IPS-11a (cell line): Measurements from ENCODE around the gene VPS52.
"Not testable (repeated sequence)": the region's sequence is repeated elsewhere in the genome, so short reads cannot be mapped to it uniquely, and the experiment has no call there.

Experiments
- H3K4me3 ChIP-seq: one replicate; pipeline ENCODE4 v1.5.1; 2013; ENCODE audit warnings: low read depth, low read length, control low read depth

VPS52 gene

DNA sequence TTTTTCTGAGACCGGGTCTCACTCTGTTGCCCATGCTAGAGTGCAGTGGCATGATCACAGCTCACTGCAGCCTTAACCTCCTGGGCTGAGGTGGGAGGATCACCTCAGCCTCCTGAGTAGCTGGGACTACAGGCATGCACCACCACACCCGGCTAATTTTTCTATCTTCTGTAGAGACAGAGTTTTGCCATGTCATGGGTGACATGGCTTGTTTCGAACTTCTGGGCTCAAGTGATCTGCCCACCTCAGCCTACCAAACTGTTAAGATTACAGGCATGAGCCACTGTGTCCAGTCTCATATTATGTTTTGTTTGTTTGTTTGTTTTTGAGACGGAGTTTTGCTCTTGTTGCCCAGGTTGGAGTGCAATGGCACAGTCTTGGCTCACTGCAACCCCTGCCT, 13.5 kb upstream of the VPS52 start:
- H3K4me3 ChIP-seq: not testable (repeated sequence)

DNA sequence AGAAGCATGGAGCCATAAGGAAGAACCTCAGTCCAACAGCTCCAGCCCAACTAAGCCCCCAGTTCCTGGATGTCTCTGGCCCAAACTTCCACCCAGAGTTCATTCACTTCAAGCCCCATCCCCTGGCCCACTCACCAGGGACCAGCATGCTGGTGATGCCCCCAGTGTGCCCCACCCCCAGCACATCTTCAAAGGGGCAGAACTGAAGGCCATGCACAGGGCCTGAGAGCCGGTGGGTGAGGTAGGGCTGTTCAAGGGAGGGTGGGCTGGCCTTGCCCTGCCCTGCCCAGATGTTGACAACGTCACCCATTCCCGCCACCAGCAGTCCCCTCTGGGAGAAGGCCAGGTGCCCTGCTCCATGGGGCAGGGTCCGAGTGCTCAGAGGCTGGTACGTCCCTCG, 8.9 kb upstream of the VPS52 start:
- H3K4me3 ChIP-seq: no peak overlapping the region

DNA sequence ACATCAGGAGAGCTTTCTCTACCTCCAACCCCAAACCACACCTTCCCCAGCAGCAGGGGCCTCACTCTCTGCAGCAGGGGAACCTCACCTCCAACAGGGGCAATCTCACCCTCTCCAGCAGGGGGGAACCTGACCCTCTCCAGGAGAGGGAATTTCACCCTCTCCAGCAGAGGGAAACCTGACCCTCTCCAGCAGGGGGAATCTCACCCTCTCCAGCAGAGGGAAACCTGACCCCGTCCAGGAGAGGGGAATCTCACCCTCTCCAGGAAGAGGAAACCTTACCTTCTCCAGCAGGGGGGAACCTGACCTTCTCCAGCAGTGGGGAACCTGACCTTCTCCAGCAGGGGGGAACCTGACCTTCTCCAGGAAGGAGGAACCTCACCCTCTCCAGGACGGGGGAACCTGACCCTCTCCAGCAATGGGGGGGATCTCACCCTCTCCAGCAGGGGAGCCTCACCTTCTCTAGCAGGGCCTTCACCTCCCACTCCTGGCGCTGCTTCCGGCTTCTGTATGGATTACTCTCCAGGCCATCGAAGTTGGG, 8.4 kb upstream of the VPS52 start:
- H3K4me3 ChIP-seq: no peak overlapping the region

DNA sequence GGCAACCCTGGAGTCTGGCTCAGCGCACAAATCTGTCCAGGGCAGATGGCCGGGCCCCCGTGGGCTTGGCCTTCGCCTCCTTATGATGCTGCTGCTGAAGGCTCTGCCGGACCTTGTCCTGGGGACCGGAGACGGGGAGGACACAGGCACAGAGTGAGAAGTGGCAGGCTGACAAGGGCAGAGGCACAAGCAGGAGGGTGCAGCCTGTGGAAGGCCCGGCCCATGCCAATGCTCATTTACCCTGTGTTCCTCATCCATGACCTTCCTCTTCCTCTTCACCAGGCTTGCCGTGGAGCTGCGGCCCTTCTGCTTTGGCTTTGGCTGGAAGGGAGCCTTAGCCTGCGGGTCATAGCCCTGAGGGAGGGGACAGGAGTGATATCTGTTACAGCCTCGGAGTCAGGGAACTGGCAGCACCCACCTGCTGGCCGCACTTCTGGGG, 7.6 kb upstream of the VPS52 start:
- H3K4me3 ChIP-seq: no peak overlapping the region

DNA sequence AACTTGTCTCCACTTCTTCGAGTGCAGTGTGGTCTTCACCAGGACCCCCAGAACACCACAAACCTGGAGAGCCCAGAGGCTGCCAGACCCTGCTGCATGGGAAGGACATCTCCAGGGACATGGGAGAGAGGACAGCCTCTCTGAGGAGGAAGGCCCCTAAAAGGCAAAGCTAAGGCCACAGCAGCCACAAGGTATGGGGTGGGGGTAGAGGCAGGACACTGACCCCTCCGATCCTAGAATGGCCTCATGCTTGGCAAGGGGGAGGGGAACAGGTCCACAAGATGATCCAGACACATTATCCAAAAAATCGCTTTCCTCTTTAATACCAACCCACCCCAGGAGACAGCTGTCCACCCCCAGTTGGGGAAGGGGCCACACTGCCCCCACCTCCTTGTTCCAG, 7.1 kb upstream of the VPS52 start:
- no peak overlapping the region for H3K4me3 ChIP-seq

DNA sequence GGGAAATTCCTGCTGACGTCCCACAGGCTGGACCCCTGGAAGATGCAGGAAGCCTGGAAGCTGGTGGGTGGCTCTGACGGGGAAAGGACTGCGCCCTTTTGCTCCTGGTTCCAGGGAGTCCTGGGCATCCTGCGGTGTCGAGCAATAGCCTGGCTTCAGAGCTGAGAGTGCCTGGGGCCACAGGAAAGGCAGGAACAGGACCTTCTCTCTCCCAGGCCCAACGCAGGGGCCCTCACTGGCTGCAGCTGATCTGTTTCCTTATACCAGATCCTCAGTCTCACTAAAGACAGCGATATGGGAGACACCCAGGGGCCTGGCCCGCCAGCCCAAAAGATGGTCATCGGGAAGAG, 6.7 kb upstream of the VPS52 start:
- H3K4me3 ChIP-seq: no peak overlapping the region

DNA sequence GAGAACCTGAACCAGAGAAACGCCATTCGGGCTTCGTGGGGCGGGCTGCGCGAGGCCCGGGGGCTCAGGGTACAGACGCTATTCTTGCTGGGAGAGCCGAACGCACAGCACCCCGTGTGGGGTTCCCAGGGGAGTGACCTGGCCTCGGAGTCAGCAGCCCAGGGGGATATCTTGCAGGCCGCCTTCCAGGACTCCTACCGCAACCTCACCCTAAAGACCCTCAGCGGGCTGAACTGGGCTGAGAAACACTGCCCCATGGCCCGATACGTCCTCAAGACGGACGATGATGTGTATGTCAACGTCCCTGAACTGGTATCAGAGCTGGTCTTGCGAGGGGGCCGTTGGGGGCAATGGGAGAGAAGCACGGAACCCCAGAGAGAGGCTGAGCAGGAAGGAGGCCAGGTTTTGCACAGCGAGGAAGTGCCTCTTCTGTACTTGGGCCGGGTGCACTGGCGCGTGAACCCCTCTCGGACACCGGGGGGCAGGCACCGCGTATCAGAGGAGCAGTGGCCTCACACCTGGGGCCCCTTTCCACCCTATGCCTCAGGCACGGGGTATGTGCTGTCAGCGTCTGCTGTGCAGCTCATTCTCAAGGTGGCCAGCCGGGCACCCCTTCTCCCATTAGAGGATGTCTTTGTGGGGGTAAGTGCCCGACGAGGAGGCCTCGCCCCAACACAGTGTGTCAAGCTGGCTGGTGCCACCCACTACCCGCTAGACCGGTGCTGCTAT, 6.2 kb upstream of the VPS52 start:
- peak overlapping the region; percentile 69 for H3K4me3 ChIP-seq

DNA sequence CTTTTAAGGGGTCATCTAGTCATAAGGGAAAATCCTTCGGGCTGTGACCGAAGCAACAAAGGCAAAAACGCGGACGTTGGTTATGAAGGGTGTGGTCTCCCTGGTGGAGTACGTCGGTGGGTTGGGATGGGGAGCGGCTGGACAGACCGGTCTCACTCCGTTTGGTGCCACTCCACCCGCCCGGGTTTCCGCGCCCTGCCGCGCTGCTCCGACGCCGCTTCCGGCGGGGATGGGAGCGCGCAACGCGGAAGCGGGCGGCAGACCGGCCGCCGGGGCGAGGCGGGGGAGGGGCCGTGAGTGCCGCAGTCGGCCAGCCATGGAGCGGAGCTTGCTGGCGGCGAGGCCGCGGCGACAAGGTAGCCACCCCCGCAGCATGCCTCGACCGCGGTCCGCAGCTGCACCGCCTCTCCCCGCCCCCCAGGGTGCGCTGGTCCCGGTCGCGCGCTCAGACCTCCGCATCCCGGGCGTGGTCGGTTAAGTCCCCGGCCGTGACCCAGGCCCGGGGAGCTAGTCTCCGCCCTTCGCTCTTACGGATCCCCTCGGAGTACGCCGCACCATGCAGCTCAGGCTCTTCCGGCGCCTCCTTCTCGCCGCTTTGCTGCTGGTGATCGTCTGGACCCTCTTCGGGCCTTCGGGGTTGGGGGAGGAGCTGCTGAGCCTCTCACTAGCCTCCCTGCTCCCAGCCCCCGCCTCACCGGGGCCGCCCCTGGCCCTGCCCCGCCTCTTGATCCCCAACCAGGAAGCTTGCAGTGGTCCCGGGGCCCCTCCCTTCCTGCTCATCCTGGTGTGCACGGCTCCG, 5.4 kb upstream of the VPS52 start, which contains the start of gene B3GALT4:
Gene B3GALT4 (plus strand): TSS at position 260 of the 799 bp plus-strand sequence. CDS start 297 bp downstream, at position 557.
- H3K4me3 ChIP-seq: peak within 1 kb of the TSS; percentile 69

DNA sequence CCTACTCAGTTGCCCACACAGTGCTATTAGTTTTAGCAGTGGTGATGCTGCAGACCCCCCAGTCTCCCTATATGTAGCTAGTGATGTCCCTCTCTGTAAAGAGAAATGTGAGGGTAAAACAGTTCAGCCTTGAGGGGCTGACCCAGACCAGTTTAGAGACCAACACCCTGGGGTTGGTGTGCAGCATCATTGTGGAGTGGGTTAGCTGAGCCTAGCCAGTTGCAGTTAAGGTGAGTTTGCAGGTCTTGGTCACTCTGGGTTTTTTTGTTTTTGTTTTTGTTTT, 4.8 kb upstream of the VPS52 start:
- H3K4me3 ChIP-seq: peak overlapping the region; percentile 18

DNA sequence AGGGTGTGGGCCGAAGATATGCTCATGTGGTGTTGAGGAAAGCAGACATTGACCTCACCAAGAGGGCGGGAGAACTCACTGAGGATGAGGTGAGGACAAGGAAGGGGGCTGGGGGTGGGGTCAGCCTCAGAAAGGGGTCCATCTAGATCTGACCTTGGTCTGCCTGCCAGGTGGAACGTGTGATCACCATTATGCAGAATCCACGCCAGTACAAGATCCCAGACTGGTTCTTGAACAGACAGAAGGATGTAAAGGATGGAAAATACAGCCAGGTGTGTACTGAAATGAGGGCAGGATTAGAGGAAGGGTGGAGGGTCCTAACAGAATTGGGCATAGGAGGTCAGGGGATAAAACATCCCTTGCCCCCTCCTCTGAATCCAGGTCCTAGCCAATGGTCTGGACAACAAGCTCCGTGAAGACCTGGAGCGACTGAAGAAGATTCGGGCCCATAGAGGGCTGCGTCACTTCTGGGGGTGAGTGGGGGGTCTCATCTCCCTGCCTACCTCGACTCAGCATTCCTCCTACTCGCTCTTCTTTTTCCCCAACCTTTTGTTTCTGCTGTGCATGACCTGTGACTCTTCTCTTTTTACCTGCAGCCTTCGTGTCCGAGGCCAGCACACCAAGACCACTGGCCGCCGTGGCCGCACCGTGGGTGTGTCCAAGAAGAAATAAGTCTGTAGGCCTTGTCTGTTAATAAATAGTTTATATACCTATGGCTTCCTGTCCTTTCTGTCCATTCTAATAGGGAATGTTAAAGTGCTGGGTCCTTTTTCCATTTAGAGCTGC, 4.3 kb upstream of the VPS52 start:
- not testable (repeated sequence) for H3K4me3 ChIP-seq

DNA sequence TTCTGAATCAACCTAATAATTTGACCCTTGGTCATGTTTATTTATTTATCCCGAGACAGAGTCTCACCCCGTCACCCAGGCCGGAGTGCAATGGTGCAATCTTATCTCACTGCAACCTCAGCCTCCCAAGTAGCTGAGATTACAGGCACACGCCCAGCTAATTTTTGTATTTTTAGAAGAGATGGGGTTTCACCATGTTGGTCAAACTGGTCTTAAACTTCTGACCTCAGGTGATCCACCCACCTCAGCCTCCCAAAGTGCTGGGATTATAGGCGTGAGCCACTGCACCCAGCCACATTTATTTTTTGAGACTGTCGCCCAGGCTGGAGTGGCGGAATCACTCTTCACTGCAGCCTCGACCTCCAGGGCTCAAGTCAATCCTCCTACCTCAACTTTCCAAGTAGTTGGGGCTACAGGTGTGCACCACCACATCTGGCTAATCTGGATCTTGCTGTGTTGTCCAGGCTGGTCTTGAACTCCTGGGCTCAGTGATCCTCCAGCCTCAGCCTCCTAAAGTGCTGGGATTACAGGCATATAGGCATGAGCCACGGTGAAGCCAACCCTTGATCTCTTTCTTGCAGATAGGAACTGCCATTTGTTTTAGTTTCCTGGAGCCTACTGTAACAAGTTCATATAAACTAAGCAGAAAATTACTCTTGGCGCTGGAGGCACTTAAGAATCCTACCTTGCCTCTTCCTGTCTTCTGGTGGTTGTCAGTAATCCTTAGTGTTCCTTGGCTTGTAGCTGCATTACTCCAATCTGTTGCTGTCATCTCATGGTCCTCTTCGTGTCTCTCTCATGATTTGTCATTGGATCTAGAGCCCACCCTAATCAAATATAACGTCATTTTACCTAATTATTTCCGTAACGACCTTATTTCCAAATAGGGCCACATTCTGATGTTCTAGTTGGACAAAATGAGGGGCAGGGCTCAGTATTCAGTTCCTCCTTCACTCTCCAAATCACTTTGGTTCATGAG, 2.5 kb upstream of the VPS52 start:
- H3K4me3 ChIP-seq: peak overlapping the region; percentile 9

DNA sequence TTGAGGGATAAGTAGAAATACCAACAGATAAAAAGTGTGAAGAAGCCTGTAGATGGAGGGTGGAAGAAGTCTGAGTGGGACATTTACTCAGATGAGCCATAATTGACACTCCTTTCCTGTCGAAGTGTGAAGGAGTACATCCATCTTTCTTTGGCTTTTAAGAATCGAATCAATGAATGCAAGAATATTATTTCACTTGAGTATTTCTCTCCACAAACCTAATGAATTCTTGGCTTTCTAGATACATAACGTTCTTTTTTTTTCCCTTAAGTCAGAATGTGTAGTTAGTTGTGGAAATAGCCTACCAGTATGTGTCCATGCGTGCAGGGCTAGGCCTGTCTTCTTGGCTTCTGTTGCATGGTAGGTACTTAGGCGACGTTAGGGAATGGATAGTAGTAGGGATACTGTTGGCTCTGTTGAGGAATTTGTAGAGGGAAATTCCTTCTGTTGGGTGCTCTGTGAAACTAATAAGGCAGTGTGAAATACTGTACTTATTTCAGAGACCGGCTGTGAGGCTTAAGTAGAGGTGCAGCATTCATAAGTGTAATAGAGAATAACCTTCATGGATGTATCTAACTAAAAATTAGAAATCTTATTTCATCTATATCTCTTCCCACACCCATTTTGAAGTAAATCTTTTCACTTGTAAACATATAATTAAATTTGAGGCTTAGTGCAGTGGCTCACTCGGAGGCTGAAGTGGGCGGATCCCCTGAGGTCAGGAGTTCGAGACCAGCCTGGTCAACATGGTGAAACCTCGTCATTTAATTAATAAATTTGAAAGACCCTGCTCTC, 1.6 kb upstream of the VPS52 start:
- peak overlapping the region; percentile 86 for H3K4me3 ChIP-seq

DNA sequence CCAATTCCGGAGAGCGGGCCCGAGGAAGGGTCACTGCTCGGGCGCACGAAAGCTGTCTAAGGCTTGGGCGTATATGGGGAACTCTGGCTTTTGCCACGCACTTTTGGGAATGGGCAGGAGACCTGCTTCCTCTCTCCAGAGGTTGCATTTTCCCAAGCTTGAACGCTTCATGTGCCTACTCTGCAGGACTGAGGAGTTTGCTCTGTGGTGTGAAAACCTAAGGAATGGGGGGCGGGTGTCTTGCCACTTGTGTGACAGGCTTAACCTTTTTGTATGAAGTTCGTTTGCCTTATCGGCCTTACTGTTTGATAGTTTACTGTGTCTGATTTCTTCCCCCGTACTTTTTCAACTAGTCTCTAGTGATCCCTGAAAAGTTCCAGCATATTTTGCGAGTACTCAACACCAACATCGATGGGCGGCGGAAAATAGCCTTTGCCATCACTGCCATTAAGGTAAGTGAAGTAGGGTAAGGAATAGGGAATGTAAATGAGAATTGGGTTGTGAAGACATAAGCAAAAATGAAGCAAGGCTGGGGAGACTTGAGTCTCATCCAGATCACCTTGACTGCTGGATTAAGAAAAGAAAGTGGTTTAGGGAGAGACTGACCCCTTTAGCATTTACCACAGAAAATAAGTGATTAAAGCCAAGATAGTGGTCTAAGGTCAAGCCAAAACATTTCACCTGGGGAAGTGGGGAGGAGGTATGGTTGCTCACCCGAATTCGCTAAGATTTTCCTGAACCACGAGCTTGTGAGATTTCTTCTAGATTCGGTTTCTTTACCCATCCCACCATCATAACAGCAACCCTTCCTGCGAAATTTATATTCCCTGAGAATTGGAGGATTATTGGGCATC, 826 bp upstream of the VPS52 start:
- H3K4me3 ChIP-seq: peak overlapping the region; percentile 86

DNA sequence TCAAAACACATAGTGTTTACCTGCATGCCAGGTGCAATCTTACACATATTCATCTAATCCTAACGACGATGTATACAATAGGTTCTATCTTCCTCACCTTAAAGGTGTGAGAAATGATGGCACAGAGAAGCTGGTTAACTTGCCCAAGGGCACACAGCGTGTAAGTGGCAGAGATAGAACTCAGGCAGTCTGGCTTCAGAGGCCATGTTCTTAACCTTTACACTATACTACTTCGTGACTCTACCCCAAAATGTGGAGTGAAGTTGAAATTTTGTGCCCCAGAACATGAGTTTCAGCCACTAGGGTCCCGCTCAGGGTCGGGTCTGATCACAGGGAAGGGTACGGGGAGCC, 584 bp downstream of the VPS52 start:
- H3K4me3 ChIP-seq: peak overlapping the region; percentile 86

DNA sequence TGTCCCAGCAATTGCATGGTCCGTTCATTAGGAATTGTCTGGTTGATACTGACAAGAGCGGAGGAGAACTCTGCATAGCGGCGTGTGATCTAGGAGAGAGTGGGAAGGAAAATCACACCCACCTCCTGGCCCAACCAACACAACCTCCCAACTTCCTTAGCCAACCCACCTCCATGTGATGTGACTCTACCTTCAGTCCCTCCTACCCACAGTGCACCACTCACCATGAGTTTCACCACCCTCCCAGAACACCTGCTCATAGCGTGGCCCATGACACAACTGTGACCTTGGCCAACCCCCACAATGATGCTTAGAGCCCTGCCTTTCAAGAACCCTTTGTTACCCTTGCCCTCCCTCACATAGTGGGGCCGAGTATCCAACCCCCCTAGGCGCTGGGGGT, 7.7 kb downstream of the VPS52 start:
- no peak overlapping the region for H3K4me3 ChIP-seq

DNA sequence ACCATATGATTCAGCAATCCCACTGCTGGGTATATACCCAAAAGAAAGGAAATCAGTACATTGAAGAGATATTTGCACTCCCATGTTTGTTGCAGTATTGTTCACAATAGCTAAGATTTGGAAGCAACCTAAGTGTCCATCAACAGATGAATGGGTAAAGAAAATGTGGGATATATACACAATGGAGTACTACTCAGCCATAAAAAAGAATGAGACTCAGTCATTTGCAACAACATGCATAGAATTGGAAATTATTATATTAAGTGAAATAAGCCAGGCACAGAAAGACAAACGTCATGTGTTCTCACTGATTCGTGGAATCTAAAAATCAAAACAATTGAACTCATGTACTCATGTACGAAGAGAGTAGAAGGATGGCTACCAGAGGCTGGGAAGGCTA, 9.2 kb downstream of the VPS52 start:
- not testable (repeated sequence) for H3K4me3 ChIP-seq

DNA sequence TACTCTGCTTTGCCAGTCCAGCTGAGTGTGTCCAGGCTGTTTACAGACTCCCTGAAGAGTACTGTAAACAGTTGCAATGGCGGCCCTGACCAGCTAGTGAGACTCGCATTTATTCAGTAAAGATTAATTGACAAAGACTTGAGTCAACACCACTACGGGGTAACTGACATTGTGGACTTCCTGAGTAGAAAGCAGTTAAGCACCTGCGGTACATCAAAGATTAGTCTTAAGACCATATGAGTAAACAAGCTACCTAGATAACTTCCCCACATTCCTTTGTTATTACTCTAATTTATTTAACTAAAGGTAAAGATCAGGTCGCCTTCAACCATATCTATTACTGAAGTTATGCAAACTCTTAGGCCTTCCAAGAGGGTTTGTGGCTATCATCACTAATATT, 12.6 kb downstream of the VPS52 start:
- H3K4me3 ChIP-seq: no peak overlapping the region

DNA sequence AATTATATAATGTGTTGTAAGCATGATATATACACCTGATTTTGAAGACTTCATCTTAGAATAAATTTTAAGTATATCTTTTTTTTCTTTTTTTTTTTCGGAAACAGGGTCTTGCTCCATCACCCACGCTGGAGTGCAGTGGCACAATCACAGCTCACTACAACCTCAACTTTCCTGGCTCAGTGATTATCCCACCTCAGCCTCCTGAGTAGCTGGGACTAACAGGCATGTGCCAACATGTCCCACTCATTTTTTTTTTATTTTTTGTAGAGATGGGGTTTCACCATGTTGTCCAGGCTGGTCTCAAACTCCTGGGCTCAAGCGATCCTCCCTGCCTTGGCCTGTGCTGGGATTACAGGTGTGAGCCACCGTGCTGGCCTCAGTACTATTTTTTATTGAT, 17.1 kb downstream of the VPS52 start:
- H3K4me3 ChIP-seq: no peak overlapping the region

DNA sequence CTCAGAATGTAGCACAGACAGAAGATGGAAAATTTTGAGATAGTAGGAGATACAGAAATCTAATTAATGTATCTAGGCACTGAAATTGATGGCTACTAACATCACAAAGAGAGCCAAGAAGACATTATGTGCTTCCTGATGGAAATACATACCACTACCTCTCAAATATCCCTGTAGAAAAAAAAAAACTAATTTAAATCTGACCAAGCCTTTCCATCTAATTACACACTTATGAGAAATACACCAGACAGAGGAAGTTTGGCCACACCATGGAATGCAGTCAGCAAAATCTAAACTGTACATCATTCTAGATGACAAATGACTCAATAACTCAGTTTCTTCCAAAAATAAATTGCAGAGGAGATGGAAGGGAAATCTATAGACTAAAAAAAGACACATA, 18.9 kb downstream of the VPS52 start:
- no peak overlapping the region for H3K4me3 ChIP-seq
